ENCODE measurements around the gene PAX5.

The PAX5 gene

DNA sequence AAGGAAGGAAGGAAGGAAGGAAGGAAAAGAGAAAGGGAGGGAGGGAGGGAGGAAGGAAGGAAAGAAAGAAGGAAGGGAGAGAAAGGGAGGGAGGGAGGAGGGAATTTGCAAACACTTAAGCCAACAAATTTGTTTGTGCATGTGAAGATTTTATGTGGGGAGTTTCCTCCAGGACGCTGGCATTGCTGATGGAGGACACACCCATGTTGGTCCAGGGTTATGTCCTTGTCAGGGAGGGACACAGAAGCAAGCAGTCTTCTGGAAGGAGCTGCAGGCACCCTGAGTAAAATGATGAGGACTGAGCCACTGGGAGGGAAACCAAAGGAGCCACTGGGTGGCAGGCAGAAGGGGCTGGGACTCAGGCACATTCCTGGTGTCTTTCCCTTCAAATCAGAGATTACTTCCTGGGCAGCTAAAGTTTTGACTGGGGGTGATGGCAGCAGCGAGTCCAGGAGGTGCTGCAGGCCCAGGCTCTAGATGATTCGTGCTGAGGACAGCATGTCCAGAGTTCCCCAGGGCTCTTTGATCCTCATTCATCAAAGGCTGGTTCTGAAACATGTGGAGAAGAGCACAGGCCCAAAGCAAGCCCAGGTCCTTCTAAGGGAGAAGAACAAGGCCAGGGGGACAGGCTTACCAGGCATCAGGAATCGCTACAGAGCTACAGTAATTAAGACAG is 109.2 kb downstream of the PAX5 start:
- no peak for DNase-seq

DNA sequence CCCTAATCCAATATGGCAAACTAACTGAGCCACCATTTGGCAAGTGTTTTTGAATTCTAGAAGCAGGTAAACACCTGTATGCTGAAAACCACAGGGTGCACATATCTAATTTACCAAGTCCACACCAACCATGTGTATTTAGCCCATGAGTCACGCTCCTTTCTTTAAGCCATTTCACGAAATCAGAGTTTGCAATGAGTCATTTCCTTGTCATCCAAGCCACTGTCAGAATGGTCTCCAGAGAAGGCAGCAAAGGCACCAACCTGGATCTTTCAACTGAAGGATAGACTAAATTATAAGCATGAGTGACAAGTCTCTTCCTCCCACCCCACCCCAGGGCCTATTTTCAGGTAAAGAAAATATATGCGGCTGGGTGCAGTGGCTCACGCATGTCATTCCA is 110.0 kb downstream of the PAX5 start:
- no peak for DNase-seq

DNA sequence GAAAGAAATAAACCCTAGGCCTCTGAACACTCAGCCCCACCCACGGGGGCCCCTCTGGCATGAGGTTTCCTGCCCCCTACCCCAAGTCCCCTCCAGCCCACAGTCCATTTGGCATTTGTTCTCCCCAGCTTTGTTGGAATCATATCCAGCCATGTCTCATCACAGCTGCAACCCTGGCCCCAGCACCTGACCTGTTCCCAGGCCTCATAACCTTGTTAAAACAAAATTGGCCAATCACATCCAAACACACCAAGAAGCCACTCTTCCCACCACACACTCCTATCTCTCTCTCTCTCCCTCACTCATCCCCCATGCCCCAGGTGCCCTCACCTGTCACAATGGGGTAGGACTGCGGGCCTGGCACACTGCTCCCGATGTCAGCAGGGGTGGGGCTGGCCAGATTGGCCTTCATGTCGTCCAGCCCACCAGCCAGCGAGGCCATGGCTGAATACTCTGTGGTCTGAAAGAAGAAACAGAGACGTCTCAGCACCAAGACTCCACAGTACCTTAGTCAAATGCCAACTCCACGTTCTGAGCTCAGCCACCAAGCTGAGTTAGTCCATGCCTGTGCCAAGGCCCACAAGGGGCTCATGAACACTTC is 110.9 kb downstream of the PAX5 start:
- no peak for DNase-seq

DNA sequence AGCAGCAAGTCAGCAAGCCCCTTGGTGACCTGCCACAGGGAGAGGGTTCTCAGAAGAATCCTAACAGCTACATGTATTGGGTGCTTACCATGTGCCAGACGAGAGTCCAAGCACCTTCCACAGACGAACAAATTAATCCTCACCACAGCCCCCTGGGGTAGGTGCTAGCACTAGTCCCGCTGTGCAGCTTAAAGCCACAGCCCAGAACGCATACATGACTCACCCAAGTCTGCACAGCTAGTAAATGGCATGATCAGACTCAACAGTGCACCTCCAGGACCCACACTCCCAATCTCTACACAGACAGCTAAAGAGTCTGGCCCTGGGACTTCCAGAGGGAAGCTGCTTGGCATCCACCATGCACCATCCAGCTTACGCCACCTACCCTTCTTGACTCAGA is 111.5 kb downstream of the PAX5 start:
- DNase-seq, result no peak

DNA sequence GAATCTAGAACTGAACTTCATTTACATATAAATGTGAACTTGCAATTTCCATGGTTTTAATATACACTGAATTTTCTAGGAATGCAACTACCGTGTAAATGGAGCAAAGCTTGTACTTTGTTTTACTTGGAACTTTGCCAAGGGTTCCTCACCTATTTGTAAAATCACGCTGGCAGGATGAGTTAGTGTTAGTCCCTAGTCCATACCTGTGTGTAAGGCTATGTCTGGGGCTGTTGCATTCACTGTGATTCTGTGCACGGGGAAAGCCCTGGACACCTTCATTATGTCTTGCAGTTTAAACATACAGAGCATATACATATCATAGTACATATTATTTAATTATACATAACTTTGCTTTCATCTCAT is 119.9 kb downstream of the PAX5 start:
- DNase-seq, result no peak

DNA sequence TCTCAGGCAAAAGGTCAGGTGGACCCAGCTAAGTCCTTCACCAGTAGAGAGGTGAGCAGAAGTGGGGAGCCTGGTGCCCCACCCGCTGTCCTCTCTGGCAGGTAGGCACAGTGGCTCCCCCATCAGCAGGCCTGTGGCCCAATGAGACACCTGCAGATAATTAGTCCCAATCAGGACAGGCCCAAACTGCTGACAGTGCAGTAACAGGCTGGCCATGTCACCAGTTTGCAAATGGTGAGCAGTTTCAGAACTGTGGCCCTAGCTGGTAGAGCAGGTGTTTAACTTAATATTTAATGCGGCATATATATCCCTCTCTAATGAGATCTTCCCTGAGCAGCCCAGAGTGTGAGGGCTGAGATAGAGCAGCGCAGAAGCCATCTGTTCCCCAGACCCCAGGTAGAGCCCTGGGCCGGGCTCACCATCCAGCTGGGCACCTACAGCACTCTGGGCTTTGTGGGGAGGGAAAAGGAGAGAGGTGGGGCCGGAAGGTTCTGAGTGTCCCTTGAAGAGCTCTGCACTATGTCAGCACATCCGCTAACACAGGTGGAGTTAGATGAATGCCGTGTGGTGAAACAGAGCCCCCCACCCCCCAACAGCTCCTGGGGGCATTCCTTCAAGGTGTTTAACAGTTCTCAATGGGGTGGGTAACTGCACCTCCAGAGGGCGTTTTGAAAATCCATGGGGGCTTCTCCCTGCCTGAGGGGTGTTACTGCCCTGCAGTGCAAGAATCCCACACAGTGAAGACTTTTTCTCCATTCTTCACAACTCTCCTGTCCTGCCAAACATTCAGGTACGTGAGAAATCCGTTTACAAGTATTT is 120.5 kb downstream of the PAX5 start:
- no peak for DNase-seq

DNA sequence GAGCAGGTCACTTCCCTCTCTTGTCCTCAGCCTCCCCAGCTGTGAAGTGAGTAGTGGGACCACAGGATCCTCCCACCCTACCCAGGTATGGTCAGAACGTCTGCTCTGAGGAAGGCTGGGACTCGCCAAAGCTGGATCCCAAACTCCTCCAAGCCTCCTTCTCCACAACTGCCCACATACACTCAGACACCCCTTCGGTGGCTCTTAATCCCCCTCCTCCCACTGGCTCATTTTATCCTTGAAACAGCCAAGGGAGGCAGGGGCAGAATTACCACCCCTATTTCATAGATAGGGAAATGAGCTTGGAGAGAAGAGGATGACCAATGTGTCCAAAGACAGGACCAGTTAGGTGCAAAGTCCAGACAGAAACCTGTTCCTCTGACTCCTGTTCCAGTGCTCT is 121.4 kb downstream of the PAX5 start:
- DNase-seq, result no peak

DNA sequence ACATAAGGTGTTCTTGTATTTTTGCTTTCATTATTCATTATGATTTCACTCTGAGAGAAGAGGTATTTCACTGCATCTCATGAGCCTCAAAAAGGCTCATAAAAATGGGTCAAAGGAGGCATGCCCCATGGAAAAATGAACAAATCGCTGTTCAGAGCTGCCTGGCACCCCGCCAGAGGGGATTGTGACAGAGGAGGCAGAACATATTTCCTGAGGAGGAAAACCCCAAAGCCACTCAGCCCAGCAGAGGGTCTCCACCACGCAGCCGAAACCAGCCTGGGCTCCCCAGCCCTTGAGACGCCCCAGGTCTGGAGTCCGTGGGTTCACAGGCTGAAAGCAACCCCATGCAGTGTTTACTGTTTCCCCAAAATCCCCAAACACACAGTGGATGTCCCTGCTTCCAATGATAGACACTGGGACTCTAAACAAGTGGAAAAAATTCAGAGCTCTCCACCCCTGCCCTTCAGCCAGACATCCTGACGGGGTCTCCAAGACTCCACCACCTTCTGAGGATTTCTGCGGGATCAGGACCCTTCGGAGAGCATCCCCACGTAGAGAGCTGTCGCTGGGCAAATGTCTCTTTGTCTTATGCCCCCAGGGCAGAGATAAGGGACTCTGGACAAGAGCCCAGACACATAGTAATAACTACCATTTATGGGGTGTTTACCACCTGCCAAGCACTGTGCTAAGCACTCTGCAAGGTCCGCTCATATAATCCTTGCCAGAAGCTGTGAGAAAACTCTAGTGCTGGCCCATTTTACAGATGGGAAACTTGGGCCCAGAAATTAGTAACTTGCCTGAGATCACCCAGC is 122.3 kb downstream of the PAX5 start:
- no peak for DNase-seq

DNA sequence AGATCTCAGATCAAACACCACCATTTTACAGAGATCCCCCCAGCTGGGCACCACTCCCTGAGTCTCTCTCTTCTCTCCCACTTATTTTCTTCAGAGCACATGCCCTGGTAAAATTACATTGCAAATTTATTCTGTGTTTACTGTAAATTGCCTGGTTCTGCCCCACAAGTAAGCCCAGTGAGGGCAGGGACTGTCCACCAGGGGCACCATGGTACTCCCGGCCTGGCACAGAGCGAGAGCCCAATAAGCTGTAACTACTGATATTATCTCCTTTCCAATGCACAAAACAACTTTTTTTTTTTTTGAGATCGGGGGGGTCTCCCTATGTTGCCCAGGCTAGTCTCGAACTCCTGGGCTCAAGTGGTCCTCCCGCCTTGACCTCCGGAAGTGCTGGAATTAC is 123.0 kb downstream of the PAX5 start:
- DNase-seq, result no peak

DNA sequence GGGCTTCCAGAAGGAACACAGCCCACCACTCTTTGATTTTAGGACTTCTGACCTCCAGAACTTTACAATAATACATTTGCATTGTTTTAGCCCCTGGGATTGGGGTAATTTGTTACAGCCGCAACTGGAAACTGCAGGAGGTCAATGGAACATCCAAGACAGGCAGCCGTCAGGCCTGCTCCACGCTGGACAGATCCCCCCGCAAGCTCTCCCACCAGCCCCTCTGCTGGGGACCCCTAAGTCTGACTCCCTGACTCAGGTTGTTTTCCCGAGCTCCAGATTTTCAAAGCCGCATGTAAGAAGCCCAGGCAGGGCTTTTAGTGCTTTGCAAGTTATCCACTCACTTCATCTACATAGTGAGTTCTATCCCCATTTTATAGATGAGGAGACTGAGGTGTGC is 127.6 kb downstream of the PAX5 start:
- DNase-seq, result no peak

DNA sequence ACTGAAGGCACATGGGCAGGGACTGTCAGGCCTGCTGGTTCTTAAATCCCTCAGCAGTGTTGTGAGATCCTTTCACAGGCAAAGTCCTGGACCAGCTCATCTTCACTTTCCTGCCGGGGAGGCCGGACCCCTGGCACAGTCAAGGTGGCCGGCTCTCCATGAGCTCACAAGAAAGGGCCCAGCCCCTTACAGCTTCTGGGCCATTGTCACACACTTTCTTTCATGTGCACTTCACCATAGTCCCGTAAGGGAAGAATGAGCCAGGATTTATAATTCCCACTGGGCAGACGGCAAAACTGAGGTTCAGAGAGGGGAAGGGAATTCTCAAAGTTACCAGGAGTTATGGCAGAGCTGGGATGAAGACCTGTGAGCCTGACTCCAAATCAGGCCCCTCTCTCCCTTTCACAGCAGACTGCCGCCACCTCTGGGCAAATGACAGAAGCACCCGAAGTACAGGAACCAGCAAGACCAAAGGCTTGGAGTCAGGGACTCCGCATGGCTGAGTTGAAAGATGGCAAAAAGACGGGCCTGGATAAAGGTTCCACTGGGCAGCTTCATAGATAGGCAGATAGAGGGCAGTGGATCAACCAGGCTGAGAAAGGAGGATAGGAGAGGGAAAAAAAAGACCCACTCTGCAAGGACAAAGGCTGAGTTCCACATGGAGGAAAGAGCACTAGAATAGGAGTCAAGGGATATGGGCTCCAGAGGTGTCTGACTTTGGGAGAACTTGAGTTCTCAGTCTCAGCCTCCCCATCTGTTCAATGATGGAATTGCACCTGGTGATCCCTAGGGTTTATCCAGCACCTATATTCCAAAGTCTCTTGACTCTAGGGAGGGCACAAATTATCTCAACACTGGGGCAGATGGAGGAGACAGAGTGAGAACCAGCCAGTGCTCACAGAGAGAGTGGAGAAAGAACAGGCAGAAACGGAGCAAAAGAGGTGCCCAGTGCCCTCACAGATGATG is 128.7 kb downstream of the PAX5 start:
- no peak for DNase-seq

DNA sequence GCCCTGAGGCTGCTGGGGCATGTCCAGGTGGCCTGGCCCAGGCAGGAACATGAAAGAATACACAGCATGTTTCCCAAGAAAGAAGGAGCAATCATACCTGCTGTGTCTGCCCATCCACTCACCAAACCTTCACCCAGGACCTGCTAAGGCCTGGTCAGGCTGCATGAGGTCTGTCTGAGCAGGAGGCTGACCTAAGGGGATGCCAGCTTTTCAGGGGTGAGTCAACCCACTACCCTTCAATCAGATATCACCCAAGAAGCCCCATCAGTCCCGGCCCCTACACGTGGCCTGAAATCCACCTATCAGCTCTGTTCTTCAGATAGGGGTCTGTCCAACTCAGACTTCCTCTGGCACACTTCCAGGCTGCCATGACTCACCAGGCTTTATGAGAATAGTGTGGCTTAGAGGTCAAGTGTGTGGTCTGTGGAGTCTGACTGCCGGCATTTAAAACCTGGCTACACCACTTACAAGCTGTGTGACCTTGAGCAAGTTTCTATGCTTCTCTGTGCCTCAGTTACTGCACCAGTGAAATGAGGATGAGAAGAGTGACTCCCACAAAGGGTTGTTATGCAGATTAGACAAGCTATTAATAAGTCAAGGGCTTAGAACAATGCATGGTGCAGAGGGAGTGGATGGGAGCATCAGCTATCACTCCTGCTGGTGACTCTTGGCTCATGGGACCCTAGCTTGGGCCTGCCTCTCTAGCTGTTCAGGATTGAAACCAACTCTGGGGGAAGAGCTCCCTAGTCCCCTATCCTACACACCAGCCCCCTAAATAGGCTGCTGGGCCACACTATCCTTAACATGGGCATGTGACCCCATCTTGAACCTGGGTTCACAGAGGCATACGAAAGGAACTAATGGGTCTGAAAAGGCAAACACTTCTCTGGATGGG is 130.3 kb downstream of the PAX5 start:
- no peak for DNase-seq

DNA sequence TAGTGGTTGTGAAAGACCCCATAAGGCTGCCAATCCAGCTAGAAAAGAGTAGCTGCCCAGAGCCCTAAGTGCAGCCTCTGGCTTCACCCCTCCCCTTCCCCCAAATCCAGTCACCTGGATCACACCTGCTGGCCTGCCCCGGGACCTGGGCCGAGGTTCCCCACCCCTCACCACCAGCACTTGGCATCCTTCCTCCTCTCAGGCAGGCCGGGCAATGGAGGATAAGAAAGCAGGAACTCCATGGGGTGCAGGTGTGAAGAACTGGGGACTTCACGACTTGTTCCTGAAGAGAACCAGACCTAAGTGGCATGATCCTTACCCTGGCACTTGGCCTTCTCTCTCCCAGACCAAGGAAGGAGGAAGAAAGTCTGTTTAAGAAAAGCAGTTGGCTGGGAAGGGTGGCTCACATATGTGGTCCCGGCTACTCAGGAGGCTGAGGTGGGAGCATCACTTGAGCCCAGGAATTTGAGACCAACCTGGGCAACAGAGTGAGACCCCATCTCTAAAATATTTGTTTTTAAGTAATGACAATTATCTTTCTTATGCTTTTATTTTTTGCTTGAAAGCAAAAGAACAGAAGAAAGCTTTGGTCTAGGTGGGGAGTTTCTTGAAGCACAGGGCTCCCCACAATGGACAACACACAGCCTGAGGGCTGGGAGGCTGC is 131.1 kb downstream of the PAX5 start:
- no peak for DNase-seq

DNA sequence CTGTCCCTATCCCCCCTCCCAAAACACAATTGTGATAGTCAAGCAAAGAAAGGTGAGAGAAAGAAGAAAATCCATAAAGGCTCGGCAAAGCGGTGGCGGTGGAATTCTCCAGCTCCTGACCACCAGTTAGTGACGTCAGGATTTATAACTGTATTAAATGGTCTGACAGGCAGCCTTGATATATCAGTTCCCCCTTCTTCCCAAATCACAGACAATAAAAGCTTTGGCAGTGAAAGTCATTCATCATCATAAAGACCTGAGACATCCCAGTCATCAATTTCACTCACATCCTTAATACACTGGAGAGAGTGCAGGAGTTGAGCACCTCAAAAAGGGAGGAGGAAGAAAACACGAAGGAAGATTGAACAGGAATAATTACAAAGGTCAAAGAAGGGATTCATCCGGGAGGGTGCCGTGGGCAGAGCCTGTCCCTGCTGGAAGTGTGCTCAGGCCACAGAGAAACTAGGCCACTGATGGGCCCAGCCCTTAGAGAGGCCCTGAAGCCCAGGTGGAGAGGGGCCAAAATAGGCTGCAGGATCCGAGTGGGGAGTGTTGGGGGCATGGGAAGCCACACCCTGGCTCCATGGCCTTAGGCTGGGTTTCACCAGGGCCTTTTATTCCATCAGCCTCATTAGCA is 131.9 kb downstream of the PAX5 start:
- DNase-seq, result no peak

DNA sequence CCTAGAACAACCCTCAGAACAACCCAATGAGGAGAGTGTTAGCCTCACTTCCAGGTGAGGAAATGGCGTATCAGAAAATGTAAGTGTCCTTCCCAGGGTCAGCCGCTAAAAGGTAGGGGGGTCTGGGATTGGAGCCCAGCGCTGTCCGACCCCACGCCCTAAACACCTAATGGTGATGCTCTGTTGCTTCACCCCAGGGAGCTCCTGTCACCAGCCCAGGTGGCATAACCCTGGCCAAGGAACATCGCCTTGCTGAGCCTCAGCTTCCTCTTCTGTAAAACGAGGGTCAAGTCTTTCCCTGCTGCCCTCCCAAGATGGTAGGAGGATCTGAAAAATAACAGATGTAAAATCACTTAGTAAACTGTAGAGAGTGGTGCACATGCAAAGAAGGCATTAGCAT is 132.5 kb downstream of the PAX5 start:
- DNase-seq, result no peak

DNA sequence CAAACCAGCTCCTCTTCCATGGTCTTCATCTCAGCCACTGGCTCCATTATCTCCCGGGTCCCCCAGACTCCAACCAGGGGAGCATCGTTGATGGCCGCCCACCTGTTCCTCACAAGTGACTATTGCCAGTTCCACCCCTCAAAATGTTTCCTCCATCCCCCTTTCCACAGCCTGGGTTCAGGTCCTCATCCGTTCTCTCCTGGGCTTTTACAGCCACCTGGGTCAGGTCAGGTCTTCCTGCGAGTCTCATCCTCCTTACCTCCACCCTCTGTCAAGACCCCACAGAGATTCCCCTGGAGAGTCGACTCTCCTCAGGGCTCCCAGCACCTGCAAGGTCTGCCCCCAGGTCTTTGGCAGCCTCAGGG is 133.2 kb downstream of the PAX5 start:
- no peak for DNase-seq

DNA sequence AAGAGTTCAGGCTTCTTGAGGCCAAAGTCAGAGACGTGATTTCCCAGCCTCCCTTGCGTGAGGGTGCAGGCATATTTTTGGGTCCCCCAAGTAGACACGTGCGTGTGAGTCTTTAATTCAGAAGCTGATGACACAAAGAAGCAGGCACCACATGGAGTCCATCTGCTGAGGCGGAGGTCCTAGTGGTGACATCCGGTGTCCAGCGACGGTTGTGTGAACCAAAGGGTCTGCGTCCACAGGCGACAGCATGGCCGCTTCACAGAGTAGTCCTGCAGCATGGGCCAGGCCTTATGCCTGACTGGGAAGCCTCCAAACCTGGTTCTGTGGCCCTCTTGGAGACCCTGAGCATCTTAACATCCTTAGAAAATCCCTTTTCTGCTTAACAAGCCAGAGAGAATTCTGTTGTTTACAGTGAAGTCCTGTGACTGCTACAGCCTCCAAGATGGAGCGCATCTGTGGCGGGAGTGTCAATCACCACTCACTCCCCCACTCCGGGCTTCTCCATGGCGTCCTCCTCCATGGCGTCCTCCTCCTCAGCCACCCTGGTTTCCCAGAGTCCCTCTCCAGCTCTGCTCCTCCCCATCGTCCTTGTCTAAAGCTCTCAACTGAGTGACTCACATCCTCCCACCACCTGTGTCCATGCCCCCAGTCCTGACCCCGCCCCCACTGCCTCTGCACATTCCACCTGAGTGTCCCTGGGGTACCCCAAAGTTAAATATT is 133.8 kb downstream of the PAX5 start:
- no peak for DNase-seq

DNA sequence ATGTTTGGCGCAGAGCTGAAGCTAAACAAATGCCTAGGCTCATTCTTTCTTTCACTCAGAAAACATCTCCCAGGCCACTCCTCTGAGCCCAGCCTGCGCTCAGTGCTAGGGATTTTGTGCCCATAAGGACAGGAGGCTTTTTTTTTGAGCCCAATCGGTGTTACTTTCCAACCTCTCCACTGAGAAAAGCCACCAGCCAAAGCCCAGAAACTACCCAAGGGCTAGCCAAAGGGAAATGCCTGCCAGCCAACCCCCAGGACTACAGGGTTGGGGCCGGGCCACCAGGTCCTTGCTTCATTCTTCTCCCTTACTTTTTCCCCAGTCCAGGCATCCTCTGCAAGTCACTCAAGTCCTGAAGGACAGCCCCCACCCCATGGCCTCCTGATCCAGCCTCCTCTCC is 134.7 kb downstream of the PAX5 start:
- DNase-seq, result no peak

DNA sequence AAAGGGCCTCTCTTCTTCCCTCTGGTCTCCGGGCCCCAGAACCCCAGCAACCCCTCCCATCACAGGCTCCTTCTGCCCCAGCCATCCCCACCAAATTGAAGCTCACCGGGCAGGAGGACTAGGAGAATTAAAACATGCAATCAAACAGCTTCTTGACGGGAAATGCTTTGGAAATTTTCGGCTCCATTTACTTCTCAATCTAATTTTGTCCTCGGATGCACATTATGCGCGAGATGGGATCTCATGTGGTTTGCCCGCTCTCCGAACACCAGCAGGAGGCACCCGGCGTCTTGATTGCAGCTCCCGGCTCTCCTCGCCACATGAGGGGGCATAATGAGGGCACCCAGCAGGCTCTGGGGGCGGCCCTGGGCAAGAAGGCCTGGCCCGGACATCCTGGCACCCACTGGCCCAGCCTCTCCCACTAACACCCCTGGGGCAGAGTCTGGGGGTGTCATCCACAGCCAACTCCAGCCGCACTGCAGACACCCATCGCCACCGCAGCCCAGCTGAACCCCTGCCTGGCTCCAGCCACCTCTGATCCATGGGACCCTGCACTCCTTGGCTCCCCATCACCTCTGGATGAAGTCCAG is 135.5 kb downstream of the PAX5 start:
- no peak for DNase-seq
